ENCODE results near the gene TALDO1.

The TALDO1 gene

GRCh38 chr11:788953-789940 is 42.0 kb downstream of the TALDO1 start:
- no peak for DNase-seq

DNA sequence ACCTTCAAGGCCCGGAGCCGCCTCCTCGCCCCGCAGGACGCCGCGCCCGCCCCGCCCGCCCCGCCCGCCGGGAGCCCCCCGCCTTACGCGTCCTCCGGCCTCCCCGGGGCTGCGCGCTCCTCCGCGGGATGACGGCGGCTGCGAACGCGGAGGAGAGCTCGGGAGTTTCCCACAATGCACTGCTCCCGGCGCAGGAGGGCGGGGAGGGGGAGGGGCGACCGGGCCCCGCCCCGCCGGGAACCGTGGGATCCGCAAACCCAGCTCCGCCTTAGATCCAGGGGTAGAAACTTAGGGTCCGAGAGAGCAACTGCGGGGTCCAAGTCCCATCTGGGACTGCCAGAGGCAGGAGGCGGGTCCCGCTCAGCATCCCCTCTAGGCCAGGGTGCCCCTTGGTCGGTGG is 42.7 kb downstream of the TALDO1 start, which contains the start of gene CEND1:
TSS of gene CEND1 (minus strand) at position 148 of the 400 bp plus-strand sequence. CDS start 1,514 bp downstream, outside the sequence.
- DNase-seq: peak; percentile 55 to 74

- no peak for DNase-seq
Measured at GRCh38 chr11:790721-791564, 43.7 kb downstream of the TALDO1 start.

- no peak for DNase-seq
Measured at GRCh38 chr11:791658-792534, 44.6 kb downstream of the TALDO1 start.

DNA sequence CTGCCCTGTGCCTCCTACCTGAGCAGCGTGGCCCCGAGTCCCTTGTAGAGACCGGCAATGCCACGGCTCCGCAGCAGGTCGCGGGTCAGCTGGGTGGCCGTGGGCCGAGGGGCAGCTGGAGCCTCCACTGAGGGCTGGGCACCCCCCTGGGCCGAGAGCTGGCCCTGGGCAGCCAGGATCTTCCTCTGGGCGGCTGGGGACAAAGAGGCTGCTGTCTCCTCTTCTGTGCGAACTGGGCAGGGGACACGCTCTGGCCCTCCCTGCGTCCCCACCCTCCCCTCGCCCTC is 45.2 kb downstream of the TALDO1 start:
- no peak for DNase-seq

DNA sequence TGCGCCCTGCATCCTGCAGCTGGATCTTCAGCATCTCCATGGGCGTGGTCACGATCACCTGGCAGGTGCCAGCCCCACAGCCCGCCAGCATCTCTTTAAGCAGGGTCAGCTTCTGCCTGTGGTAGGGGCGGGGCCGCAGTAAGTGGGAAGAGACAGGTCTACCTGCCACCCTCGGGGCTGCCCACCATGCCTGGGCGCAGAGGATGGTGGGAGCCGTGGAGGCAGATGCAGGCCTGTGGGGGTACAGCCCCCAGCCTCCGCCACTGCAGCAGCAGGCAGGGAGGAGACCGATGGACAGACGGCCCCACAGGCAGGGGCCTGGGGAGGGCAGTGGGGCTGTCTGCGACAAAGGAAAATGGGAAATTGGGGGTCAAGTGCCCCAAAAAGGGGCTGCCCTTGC is 45.6 kb downstream of the TALDO1 start:
- no peak for DNase-seq

GRCh38 chr11:793556-793955 is 46.3 kb downstream of the TALDO1 start:
- no peak for DNase-seq

GRCh38 chr11:794013-794765 is 46.9 kb downstream of the TALDO1 start:
- DNase-seq: no peak

GRCh38 chr11:794766-795633 is 47.7 kb downstream of the TALDO1 start:
- no peak for DNase-seq

GRCh38 chr11:795634-796564 is 48.6 kb downstream of the TALDO1 start:
- DNase-seq: peak; percentile 85 to 86

- no peak for DNase-seq
Measured at GRCh38 chr11:796565-797295, 49.5 kb downstream of the TALDO1 start.

- DNase-seq: peak; percentile 77 to 82
Measured at GRCh38 chr11:797296-798092, 50.2 kb downstream of the TALDO1 start.

GRCh38 chr11:798093-798713 is 50.9 kb downstream of the TALDO1 start, which contains the start of gene SLC25A22:
Gene SLC25A22, minus strand, starts transcription at chr11:798281. Its CDS starts 3,275 bp downstream, at chr11:795006.
- peak; percentile 87 to 90 for DNase-seq

GRCh38 chr11:799641-800316 is 52.5 kb downstream of the TALDO1 start:
- no peak for DNase-seq

DNA sequence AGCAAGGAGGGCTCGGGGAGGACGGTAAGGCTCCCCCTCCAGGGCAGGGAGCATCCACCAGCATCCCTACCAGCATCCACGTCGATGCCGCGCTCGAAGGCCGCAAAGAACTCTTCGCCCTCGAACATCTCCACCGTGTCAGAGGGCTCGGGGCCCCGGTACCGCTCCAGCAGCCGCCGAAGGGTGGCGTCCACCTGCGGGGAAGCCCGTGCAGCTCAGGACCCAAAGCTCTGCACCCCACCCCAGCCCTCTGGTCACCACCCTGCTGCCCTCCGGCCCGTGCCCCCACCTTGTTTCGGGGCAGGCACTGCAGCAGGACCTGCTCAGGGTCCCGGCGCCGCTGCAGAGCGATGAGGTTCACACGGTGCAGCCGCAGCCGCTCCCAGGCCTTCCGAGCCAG is 53.2 kb downstream of the TALDO1 start:
- DNase-seq: no peak

- DNase-seq: no peak
Measured at GRCh38 chr11:801097-801780, 54.0 kb downstream of the TALDO1 start.
